Lower leg skin (tissue), 4 donors: ENCODE data around the gene MYO1E. TPM values are rescaled to one million over a fixed set of nuclear protein-coding genes. Genes with fewer than 3 reads are reported as not detected.
"Not testable (repeated sequence)": the region's sequence is repeated elsewhere in the genome, so short reads cannot be mapped to it uniquely, and the experiment has no call there.

ENCODE experiments used
- DNase-seq, 2 donors: peaks; one replicate each; pipeline ENCODE4 v3.0.0-alpha.2; 2019; ENCODE audit warnings: low spot score in 2 of 2
- H3K4me3 ChIP-seq: fragments of 200-600 bp; sonication (generic); 2 replicates; pipeline ENCODE4 v1.5.1; 2017; ENCODE audit warnings: mild to moderate bottlenecking, low read depth; ENCODE audit not compliant: poor library complexity, severe bottlenecking
- POLR2A ChIP-seq, 2 donors: fragments of 450-650 bp; IDR thresholded peaks; one replicate each; pipeline ENCODE4 v1.6.1; 2016 to 2017; ENCODE audit warnings: antibody characterized with exemption in 2 of 2, mild to moderate bottlenecking in 1 of 2, moderate library complexity in 1 of 2
- WGBS, 2 donors: methylation state at CpG; one replicate each; pipeline ENCODE4 v1.1.5; 2018; 5-methylcytosine and 5-hydroxymethylcytosine counted together
- intact Hi-C: fragments of 100-400 bp; cut with DNase I; formaldehyde crosslinking; loops from one replicate; pipeline ENCODE4 v1.15.0; 2023; ENCODE audit warnings: low total_unique reads
- total RNA-seq, 4 donors: library from RNA; depleted of rRNA; stranded (reverse); fragments of >200 nt; gene quantifications; one replicate each; pipeline ENCODE4 v1.1.0, GENCODE V29; 2016
- TF ChIP-seq, protein P1 (sequence below), 3 donors: fragments of 450-650 bp; IDR thresholded peaks; one replicate each; pipeline ENCODE4 v1.5.1; 2016; ENCODE audit warnings: antibody characterized with exemption in 3 of 3, mild to moderate bottlenecking in 3 of 3, moderate library complexity in 2 of 3

Gene MYO1E
- total RNA-seq, 4 donors from 2014 or later = 134 to 218 (median 183) TPM

DNA sequence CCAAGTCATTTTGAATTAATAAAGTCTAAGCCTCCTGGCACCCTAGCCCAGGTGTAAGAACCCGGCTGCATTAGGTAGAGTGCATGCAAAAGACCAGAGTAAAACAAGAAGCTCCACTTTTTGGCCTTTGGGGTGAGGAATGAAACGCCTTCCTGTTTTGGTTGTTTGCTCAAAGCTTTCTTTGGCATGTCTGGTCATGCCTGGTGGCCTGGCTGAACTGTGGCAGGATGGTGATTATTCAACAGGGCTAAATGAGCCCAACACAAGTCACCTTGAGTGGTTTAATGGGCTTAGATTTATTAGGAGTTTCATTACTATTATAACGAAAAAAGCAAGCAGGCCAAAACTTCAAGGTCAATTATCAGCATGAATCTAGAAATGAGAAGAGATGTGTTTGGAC lies 206.9 kb downstream of the MYO1E start:
- intact Hi-C loops = no loop called here
- WGBS, 2 donors = 50 to 53% methylated on average over 3 of the region's 3 CpGs
- no peak overlapping the region for H3K4me3 ChIP-seq
- TF ChIP-seq, protein P1, sequence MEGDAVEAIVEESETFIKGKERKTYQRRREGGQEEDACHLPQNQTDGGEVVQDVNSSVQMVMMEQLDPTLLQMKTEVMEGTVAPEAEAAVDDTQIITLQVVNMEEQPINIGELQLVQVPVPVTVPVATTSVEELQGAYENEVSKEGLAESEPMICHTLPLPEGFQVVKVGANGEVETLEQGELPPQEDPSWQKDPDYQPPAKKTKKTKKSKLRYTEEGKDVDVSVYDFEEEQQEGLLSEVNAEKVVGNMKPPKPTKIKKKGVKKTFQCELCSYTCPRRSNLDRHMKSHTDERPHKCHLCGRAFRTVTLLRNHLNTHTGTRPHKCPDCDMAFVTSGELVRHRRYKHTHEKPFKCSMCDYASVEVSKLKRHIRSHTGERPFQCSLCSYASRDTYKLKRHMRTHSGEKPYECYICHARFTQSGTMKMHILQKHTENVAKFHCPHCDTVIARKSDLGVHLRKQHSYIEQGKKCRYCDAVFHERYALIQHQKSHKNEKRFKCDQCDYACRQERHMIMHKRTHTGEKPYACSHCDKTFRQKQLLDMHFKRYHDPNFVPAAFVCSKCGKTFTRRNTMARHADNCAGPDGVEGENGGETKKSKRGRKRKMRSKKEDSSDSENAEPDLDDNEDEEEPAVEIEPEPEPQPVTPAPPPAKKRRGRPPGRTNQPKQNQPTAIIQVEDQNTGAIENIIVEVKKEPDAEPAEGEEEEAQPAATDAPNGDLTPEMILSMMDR (IDR thresholded peaks at IDR 0.05) = no peak
- TF ChIP-seq POLR2A (IDR thresholded peaks at IDR 0.05) = no peak
- no peak for DNase-seq

DNA sequence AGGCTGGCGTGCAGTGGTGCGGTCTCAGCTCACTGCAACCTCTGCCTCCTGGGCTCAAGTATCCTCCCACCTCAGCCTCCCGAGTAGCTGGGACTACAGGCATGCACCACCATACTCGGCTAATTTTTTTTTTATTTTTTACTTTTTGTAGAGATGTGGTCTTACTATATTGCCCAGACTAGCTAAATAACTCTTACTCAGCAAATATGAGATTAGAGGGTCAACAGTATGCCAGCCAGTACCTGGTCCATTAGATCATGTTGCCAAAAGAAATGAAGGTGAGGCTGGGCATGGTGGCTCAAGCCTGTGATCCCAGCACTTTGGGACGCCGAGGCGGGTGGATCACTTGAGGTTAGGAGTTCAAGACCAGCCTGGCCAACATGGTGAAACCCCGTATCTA lies 210.6 kb downstream of the MYO1E start:
- peak in 1 of 2 donors; percentile 2 for DNase-seq
- intact Hi-C loops, H3K4me3 ChIP-seq: not testable (repeated sequence)
- WGBS, 2 donors = 98 to 99% methylated on average over 8 of the region's 8 CpGs

DNA sequence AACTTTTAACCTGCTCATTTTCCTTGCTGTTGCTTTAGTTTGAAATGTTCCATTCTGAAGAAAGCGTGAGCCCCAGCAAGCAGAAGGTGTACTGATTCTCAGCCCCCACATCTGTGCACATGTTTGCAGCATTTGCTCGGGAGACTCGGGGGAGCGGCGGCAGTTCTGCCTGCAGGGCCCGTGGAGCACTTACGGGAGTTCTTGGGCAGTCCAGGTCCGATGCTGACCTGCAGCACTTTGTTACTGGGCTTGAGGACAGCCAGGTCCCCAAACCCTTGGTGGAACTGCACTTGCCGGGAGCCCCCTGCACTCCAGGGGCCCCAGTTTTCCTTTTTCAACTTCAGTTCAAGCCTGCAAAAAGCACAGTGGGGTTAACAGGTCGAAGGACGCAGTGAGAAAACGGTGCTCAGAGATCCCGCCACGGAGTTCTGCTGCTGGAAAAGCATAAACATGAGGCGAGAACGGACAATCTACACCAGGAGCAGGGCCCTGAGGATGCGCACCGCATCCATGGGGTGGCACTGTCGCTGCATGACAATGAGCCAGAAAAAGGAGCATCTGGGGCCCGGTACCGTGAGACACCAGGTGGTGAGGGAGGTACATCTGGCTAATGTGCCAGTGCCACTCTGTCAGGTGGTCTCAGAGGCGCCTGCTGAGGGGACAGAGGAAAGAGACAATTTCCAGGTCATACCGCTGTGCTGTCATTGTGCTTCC lies 211.6 kb downstream of the MYO1E start:
- WGBS, 2 donors = 87 to 91% methylated on average over 23 of the region's 23 CpGs
- no peak for TF ChIP-seq POLR2A (IDR thresholded peaks at IDR 0.05)
- TF ChIP-seq, protein P1 (IDR thresholded peaks at IDR 0.05) = no peak
- DNase-seq = peak in 1 of 2 donors; percentile 82
- H3K4me3 ChIP-seq = no peak overlapping the region
- intact Hi-C loops = no loop called here

DNA sequence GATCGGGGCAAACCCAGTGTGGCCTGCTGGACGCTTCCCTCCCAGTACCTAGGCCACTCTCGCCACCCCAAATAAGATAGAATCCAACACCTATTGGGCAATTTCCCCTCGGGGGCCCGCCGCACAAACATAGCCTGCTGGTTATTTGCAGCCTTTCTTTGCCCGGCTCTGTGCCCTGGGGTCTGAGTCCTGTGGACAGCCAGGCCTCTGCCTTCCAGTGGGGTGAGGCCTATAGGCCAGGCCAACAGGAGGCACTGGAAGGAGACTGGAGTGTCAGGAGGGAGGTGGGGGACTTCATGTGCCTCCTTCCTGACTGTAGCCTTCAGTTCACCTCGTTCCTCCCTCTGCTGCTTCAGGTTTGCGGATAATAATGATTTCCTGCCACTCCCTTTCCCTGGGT lies 213.5 kb downstream of the MYO1E start:
- DNase-seq = no peak
- H3K4me3 ChIP-seq = no peak overlapping the region
- no peak for TF ChIP-seq POLR2A (IDR thresholded peaks at IDR 0.05)
- TF ChIP-seq, protein P1 (IDR thresholded peaks at IDR 0.05) = no peak
- intact Hi-C loops = no loop called here
- WGBS, 2 donors = 79% methylated on average over 8 to 9 of the region's 9 CpGs

DNA sequence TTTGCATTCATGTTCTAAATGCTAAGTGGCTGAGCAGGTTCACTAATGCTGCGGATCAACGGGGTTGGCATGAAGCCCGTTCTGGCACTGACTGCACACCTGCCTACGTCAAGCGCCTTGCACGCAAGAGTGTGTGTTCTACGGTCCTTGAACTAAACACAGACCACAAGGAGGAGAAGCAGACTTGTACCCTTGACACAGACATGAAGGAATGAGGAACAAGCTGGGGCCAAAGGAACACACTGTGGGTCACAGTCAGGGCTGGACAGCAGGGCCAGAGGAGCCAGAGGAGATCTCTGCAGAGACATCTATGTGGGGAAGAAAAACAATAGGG lies 214.0 kb downstream of the MYO1E start:
- TF ChIP-seq POLR2A (IDR thresholded peaks at IDR 0.05) = no peak
- TF ChIP-seq, protein P1 (IDR thresholded peaks at IDR 0.05) = no peak
- DNase-seq = no peak
- no peak overlapping the region for H3K4me3 ChIP-seq
- intact Hi-C loops = no loop called here
- WGBS, 2 donors = 55 to 59% methylated on average over 7 of the region's 7 CpGs

DNA sequence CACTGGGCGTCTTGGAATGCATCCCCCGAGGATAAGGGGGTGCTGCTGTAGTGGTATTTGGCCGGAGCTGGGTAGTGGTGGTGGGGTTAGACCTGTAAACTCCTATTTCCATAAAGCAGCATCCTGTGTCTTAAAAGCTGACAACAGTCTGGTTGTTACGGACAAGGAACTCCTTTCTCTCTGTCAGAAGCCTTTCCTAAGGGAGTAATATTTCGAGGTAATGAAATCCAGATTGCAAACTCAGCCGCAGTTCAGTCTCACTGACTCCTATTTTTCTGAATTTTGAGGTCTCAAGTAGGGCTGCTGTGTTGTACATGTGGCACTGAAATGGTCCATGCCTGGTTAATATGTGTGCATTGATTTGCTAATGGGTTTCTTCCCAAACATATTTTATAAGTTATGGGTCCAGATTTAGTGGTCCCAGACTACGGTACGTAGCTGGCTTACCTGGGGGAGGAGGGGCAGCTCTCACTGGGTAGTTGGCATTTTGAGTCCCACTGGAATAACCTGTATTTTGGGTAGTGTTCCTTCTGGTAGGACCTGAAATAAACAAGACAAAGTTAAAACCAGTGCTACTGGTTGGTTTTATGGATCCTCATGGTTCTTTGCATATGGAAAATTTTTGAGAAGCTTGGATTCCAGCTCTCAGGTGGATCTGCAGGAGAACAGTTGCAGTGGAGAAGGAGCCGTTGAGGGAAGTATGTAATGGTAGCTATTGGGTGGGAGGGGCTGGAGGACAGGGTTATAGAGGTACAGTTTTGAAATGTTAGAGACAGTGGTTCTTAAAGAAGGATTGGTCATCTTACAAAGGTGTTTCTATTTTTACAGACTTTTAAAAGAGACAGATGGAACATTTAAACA lies 214.6 kb downstream of the MYO1E start:
- 66 to 70% methylated on average over 9 of the region's 9 CpGs for WGBS, 2 donors

More for the DNA sequence above, 214.6 kb downstream of the MYO1E start:
- H3K4me3 ChIP-seq = no peak overlapping the region
- DNase-seq = no peak
- intact Hi-C loops = no loop called here
- TF ChIP-seq, protein P1 (IDR thresholded peaks at IDR 0.05) = no peak
- no peak for TF ChIP-seq POLR2A (IDR thresholded peaks at IDR 0.05)
